Spleen (tissue), 7 donors: ENCODE data around the gene PBX1.

Experiments used
- POLR2AphosphoS5 ChIP-seq, 3 donors: sonication (generic); formaldehyde crosslinking; IDR thresholded peaks; one replicate each; pipeline ENCODE4 v1.5.1; 2017; ENCODE audit warnings: antibody characterized with exemption in 3 of 3
- TF ChIP-seq, protein P1 (sequence below), 11 experiments: fragments of 200-600 bp in 7 of 11; fragments of 450-650 bp in 4 of 11; sonication (generic) in 4 of 11; IDR thresholded peaks in 8 of 11; conservative IDR thresholded peaks in 3 of 11; 1 replicate in 7 of 11; 2 replicates in 4 of 11; pipeline versions ENCODE4 v1.4.0 to v1.8.0; 2016 to 2021; ENCODE audit warnings: antibody characterized with exemption in 11 of 11, inconsistent platforms in 4 of 11, mild to moderate bottlenecking in 1 of 11
- donor health status: DM: no; HTN: no; CAD: no; lungs with moderate emphysema.
- donor health status: DM: no; HTN: no; CAD: no.
- donor health status: DM: no; HTN: no; CAD: no.

DNA sequence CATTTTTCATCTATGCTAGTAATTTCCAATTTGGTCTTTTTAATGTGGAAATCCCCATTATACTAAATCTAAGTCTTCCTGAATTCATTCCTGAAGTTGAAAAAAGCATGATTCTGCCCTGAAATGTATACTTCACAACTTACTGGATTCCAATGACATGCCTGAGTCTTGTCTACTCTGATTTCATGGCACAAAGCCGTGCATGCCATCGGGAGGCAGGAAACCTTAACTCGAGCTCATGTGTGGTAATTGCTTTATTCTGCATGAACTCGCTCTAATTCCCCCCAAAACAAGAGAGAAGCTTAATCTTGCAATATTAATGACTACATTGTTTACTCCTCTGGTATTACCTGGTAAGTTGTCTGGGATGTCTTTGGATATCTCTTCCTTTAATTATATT lies 39.6 kb upstream of the PBX1 start:
- TF ChIP-seq, protein P1, sequence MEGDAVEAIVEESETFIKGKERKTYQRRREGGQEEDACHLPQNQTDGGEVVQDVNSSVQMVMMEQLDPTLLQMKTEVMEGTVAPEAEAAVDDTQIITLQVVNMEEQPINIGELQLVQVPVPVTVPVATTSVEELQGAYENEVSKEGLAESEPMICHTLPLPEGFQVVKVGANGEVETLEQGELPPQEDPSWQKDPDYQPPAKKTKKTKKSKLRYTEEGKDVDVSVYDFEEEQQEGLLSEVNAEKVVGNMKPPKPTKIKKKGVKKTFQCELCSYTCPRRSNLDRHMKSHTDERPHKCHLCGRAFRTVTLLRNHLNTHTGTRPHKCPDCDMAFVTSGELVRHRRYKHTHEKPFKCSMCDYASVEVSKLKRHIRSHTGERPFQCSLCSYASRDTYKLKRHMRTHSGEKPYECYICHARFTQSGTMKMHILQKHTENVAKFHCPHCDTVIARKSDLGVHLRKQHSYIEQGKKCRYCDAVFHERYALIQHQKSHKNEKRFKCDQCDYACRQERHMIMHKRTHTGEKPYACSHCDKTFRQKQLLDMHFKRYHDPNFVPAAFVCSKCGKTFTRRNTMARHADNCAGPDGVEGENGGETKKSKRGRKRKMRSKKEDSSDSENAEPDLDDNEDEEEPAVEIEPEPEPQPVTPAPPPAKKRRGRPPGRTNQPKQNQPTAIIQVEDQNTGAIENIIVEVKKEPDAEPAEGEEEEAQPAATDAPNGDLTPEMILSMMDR (IDR thresholded peaks at IDR 0.05 in 8 of 11, conservative IDR thresholded peaks at IDR 0.05 in 3 of 11), result no peak
- no peak for TF ChIP-seq POLR2AphosphoS5 (IDR thresholded peaks at IDR 0.05)
